ENCODE data around the gene SP4.

The SP4 gene

GRCh38 chr7:21427871-21428658, at the start of gene SP4:
TSS of gene SP4 (plus strand) at chr7:21428083. CDS start at chr7:21428252, 169 bp downstream.
- DNase-seq (ENCODE audit: low spot score): peak; percentile 89

- DNase-seq (ENCODE audit: low spot score): no peak
Observed at GRCh38 chr7:21383227-21384220, 44.4 kb upstream of the SP4 start.

GRCh38 chr7:21393937-21394336, 33.9 kb upstream of the SP4 start:
- no peak for DNase-seq (ENCODE audit: low spot score)

GRCh38 chr7:21401944-21402343, 25.9 kb upstream of the SP4 start:
- no peak for DNase-seq (ENCODE audit: low spot score)

- DNase-seq (ENCODE audit: low spot score): no peak
Observed at GRCh38 chr7:21407796-21408480, 19.9 kb upstream of the SP4 start.

- no peak for DNase-seq (ENCODE audit: low spot score)
Observed at GRCh38 chr7:21408481-21408820, 19.4 kb upstream of the SP4 start.

- DNase-seq (ENCODE audit: low spot score): no peak
Observed at GRCh38 chr7:21412410-21412851, 15.5 kb upstream of the SP4 start.

GRCh38 chr7:21412957-21413356, 14.9 kb upstream of the SP4 start:
- DNase-seq (ENCODE audit: low spot score): no peak

- DNase-seq (ENCODE audit: low spot score): no peak
Observed at GRCh38 chr7:21413502-21413901, 14.4 kb upstream of the SP4 start.

- no peak for DNase-seq (ENCODE audit: low spot score)
Observed at GRCh38 chr7:21414795-21415393, 13.0 kb upstream of the SP4 start.

GRCh38 chr7:21417647-21418046, 10.2 kb upstream of the SP4 start:
- no peak for DNase-seq (ENCODE audit: low spot score)

GRCh38 chr7:21422751-21423150, 5.1 kb upstream of the SP4 start:
- no peak for DNase-seq (ENCODE audit: low spot score)

GRCh38 chr7:21425290-21425689, 2.6 kb upstream of the SP4 start:
- DNase-seq (ENCODE audit: low spot score): no peak

GRCh38 chr7:21426286-21427181, 1.3 kb upstream of the SP4 start:
- no peak for DNase-seq (ENCODE audit: low spot score)

- DNase-seq (ENCODE audit: low spot score): peak; percentile 96
Observed at GRCh38 chr7:21427182-21427870, 557 bp upstream of the SP4 start.

GRCh38 chr7:21428659-21428941, 717 bp downstream of the SP4 start:
- no peak for DNase-seq (ENCODE audit: low spot score)

- DNase-seq (ENCODE audit: low spot score): no peak
Observed at GRCh38 chr7:21429021-21429420, 1.1 kb downstream of the SP4 start.

- DNase-seq (ENCODE audit: low spot score): no peak
Observed at GRCh38 chr7:21429786-21430574, 2.1 kb downstream of the SP4 start.

GRCh38 chr7:21430575-21430954, 2.7 kb downstream of the SP4 start:
- no peak for DNase-seq (ENCODE audit: low spot score)
